Erythroblast (primary cell): ENCODE data around the gene FITM1.

Experiments used
- GATA1 ChIP-seq: IDR thresholded peaks from 2 replicates; pipeline ENCODE4 v1.6.1; 2011; ENCODE audit warnings: low read depth, mild to moderate bottlenecking, control low read depth, low read length, moderate library complexity
- POLR2A ChIP-seq: IDR thresholded peaks from 2 replicates; pipeline ENCODE4 v1.6.1; 2011; ENCODE audit warnings: mild to moderate bottlenecking, low read length

- TF ChIP-seq POLR2A (no peak), GATA1 (no peak)
Measured at GRCh38 chr14:24129410-24129998, 955 bp upstream of the FITM1 start.
